ENCODE measurements around the gene DPP8.

- TF ChIP-seq CTCF (conservative IDR thresholded peaks at IDR 0.05; ENCODE audit: low read depth, low read length) (no peak), EZH2 (IDR thresholded peaks at IDR 0.05; ENCODE audit: borderline replicate concordance, low read depth, low read length, poor library complexity, severe bottlenecking) (no peak)
Observed at GRCh38 chr15:65402961-65403360, 114.5 kb downstream of the DPP8 start.
